Activated CD8-positive, alpha-beta memory T cell treated with anti-CD3 and anti-CD28 coated beads, Interleukin-2, amount 10 ng/mL, durations not matched to agents 7 days and 5 days (primary cell): ENCODE data around the gene CRIP2. TPM values are rescaled to one million over a fixed set of nuclear protein-coding genes. Genes with fewer than 3 reads are reported as not detected.
A peak's percentile ranks its signal among the peaks of the same experiment; 100 is the strongest.

Source experiments
- ATAC-seq: fragments of 150-1000 bp; cut with Tn5 transposase; one replicate; pipeline ENCODE4 v1.10.0; 2021; ENCODE audit warnings: moderate library complexity
- CTCF ChIA-PET: fragments of 350-600 bp; sonication (Branson Sonifier 250); formaldehyde crosslinking; loops from one replicate; lab custom pipeline; 2021; ENCODE audit warnings: antibody characterized with exemption; lab: Charles Lee
- DNase-seq: peaks from one replicate; pipeline ENCODE4 v3.0.0-alpha.2; 2020
- H3K27ac Mint-ChIP-seq: one replicate; pipeline ENCODE4 v1.8.0; 2021; ENCODE audit warnings: mild to moderate bottlenecking, mixed read lengths
- H3K27me3 Mint-ChIP-seq: one replicate; pipeline ENCODE4 v1.8.0; 2021; ENCODE audit warnings: mixed read lengths
- H3K36me3 Mint-ChIP-seq: one replicate; pipeline ENCODE4 v1.8.0; 2021; ENCODE audit warnings: mild to moderate bottlenecking, mixed read lengths
- H3K4me1 Mint-ChIP-seq: one replicate; pipeline ENCODE4 v1.8.0; 2021; ENCODE audit warnings: mixed read lengths
- H3K4me3 Mint-ChIP-seq: one replicate; pipeline ENCODE4 v1.8.0; 2021; ENCODE audit warnings: mild to moderate bottlenecking, moderate library complexity, mixed read lengths
- H3K9me3 Mint-ChIP-seq: one replicate; pipeline ENCODE4 v1.8.0; 2022; ENCODE audit warnings: low read depth, mixed read lengths
- total RNA-seq, 2 experiments: library from RNA; stranded (reverse); gene quantifications; one replicate each; pipeline ENCODE4 v1.2.3, GENCODE V29; 2021

CRIP2 gene
- total RNA-seq, 2 experiments from 2014 or later = 0.68 TPM; not detected in 1

GRCh38 chr14:105492031-105492970 lies 17.7 kb downstream of the CRIP2 start:
- CTCF ChIA-PET = interaction anchor here (1.0 to 5.1 kb wide), 5 partner anchors 8 to 140 kb away, joined by 3 to 150 read pairs (median 13); no protein-coding TSS in a partner anchor
- no peak for DNase-seq

GRCh38 chr14:105492971-105493871 lies 18.6 kb downstream of the CRIP2 start:
- no peaks in the 10 kb centered on the region for H3K9me3 Mint-ChIP-seq
- DNase-seq = no peak
- H3K27me3 Mint-ChIP-seq = no peaks in the 10 kb centered on the region
- ATAC-seq = no peak
- H3K4me3 Mint-ChIP-seq = no peak overlapping the region
- peaks cover 15% of the 10 kb centered on the region for H3K4me1 Mint-ChIP-seq
- no peak overlapping the region for H3K27ac Mint-ChIP-seq
- peaks cover 2% of the 10 kb centered on the region for H3K36me3 Mint-ChIP-seq
- CTCF ChIA-PET = interaction anchor here (1.1 to 4.9 kb wide), 3 partner anchors 12 to 141 kb away, joined by 4 to 150 read pairs (median 13); no protein-coding TSS in a partner anchor

More at GRCh38 chr14:105492031-105492970, 17.7 kb downstream of the CRIP2 start:
- Mint-ChIP-seq H3K27ac (peak overlapping the region; percentile 95), H3K36me3 (peaks cover 2% of the 10 kb centered on the region), H3K9me3 (no peaks in the 10 kb centered on the region), H3K27me3 (no peaks in the 10 kb centered on the region), H3K4me3 (peak overlapping the region; percentile 78), H3K4me1 (peaks cover 15% of the 10 kb centered on the region)
- no peak for ATAC-seq

GRCh38 chr14:105493921-105494605 lies 19.4 kb downstream of the CRIP2 start:
- CTCF ChIA-PET = interaction anchor here (1.1 kb wide), 1 partner anchor 142 kb away, joined by 4 read pairs; no protein-coding TSS in a partner anchor
- Mint-ChIP-seq H3K36me3 (peaks cover 2% of the 10 kb centered on the region), H3K27me3 (no peaks in the 10 kb centered on the region), H3K4me3 (no peak overlapping the region), H3K27ac (no peak overlapping the region), H3K9me3 (no peaks in the 10 kb centered on the region), H3K4me1 (peaks cover 12% of the 10 kb centered on the region)
- DNase-seq = no peak
- no peak for ATAC-seq

- Mint-ChIP-seq H3K4me3 (no peak overlapping the region), H3K27me3 (no peaks in the 10 kb centered on the region), H3K36me3 (peaks cover 1% of the 10 kb centered on the region), H3K27ac (no peak overlapping the region), H3K9me3 (no peaks in the 10 kb centered on the region), H3K4me1 (peaks cover 7% of the 10 kb centered on the region)
- ATAC-seq (no peak), DNase-seq (no peak)
- CTCF ChIA-PET = no interaction called here
These were observed 19.9 kb downstream of the CRIP2 start for GRCh38 chr14:105494606-105494929.

GRCh38 chr14:105495101-105495989 lies 20.7 kb downstream of the CRIP2 start:
- Mint-ChIP-seq H3K36me3 (no peaks in the 10 kb centered on the region), H3K9me3 (no peaks in the 10 kb centered on the region), H3K27me3 (no peaks in the 10 kb centered on the region), H3K4me1 (peaks cover 6% of the 10 kb centered on the region), H3K27ac (no peak overlapping the region), H3K4me3 (no peak overlapping the region)
- CTCF ChIA-PET = no interaction called here
- ATAC-seq (no peak), DNase-seq (no peak)

- Mint-ChIP-seq H3K9me3 (no peaks in the 10 kb centered on the region), H3K36me3 (no peaks in the 10 kb centered on the region), H3K4me1 (peaks cover 6% of the 10 kb centered on the region), H3K27ac (no peak overlapping the region), H3K4me3 (no peak overlapping the region), H3K27me3 (no peaks in the 10 kb centered on the region)
- ATAC-seq (no peak), DNase-seq (peak; percentile 38)
- CTCF ChIA-PET = no interaction called here
These were observed 21.6 kb downstream of the CRIP2 start for GRCh38 chr14:105495990-105496830.

GRCh38 chr14:105496831-105497591 lies 22.4 kb downstream of the CRIP2 start:
- ATAC-seq (no peak), DNase-seq (no peak)
- H3K9me3 Mint-ChIP-seq = no peaks in the 10 kb centered on the region
- CTCF ChIA-PET = no interaction called here
- H3K4me1 Mint-ChIP-seq = peaks cover 2% of the 10 kb centered on the region
- no peak overlapping the region for H3K4me3 Mint-ChIP-seq
- H3K36me3 Mint-ChIP-seq = no peaks in the 10 kb centered on the region
- H3K27me3 Mint-ChIP-seq = no peaks in the 10 kb centered on the region
- no peak overlapping the region for H3K27ac Mint-ChIP-seq

- Mint-ChIP-seq H3K4me1 (no peaks in the 10 kb centered on the region), H3K27me3 (no peaks in the 10 kb centered on the region), H3K36me3 (no peaks in the 10 kb centered on the region), H3K27ac (no peak overlapping the region), H3K9me3 (no peaks in the 10 kb centered on the region), H3K4me3 (no peak overlapping the region)
- ATAC-seq (no peak), DNase-seq (no peak)
- CTCF ChIA-PET = no interaction called here
These were observed 23.2 kb downstream of the CRIP2 start for GRCh38 chr14:105497671-105498429.

GRCh38 chr14:105498430-105499255 lies 24.0 kb downstream of the CRIP2 start:
- Mint-ChIP-seq H3K27ac (no peak overlapping the region), H3K4me3 (no peak overlapping the region), H3K9me3 (no peaks in the 10 kb centered on the region), H3K4me1 (no peaks in the 10 kb centered on the region), H3K27me3 (no peaks in the 10 kb centered on the region), H3K36me3 (no peaks in the 10 kb centered on the region)
- no peak for DNase-seq
- no peak for ATAC-seq
- CTCF ChIA-PET = no interaction called here
